H54 (cell line): ENCODE data around the gene FCHSD2.
A peak's percentile ranks its signal among the peaks of the same experiment; 100 is the strongest.
"Not testable (repeated sequence)": the region's sequence is repeated elsewhere in the genome, so short reads cannot be mapped to it uniquely, and the experiment has no call there.

Source experiments
- DNase-seq: peaks from one replicate; pipeline ENCODE4 v3.0.0; 2011; ENCODE audit warnings: low spot score, mixed read lengths; ENCODE audit not compliant: insufficient read length
- FAIRE-seq: peaks from 3 replicates; lab custom pipeline; 2011; peaks lifted over from hg19 to GRCh38; lab: Jason Lieb, UNC
- POLR2A ChIP-seq: IDR thresholded peaks from 2 replicates; pipeline ENCODE4 v1.6.1; 2011; ENCODE audit warnings: low read depth, mild to moderate bottlenecking, low read length

Gene FCHSD2

DNA sequence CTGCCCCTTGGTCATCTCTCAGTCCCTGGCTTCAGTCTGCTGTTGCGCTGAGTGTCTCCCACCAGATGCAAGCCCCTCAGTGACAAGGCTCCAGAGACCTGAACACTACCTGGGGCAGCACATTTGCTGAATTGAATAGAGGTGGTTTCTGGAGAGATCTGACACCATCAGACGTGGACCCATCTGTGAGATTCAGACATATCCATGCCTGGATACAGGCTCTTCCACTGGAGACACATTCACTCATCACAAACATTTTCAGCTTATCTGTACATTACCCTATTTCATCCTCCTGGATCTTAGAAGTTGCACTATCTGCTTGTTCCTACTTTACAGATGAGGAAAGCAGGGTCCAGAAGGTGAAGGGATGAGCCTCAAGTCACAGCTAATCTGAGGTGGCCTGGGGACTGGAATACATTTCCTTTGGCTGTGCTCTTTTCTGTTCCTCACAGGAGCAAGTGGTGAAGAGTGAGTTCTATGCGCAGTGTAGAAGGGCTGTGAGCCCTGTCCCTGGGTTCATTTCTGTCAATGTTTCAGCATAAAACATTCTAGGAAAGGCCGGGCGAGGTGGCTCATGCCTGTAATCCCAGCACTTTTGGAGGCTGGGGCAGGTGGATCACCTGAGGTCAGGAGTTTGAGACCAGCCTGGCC lies 308.9 kb downstream of the FCHSD2 start:
- TF ChIP-seq POLR2A = no peak
- DNase-seq (no peak), FAIRE-seq (no peak)

- DNase-seq = no peak
- TF ChIP-seq POLR2A = no peak
- FAIRE-seq = no peak
Observed at GRCh38 chr11:72832301-72833082, 309.6 kb downstream of the FCHSD2 start.

- TF ChIP-seq POLR2A = no peak
- DNase-seq (peak; percentile 70), FAIRE-seq (no peak)
Observed at GRCh38 chr11:72831521-72832300, 310.4 kb downstream of the FCHSD2 start.

DNA sequence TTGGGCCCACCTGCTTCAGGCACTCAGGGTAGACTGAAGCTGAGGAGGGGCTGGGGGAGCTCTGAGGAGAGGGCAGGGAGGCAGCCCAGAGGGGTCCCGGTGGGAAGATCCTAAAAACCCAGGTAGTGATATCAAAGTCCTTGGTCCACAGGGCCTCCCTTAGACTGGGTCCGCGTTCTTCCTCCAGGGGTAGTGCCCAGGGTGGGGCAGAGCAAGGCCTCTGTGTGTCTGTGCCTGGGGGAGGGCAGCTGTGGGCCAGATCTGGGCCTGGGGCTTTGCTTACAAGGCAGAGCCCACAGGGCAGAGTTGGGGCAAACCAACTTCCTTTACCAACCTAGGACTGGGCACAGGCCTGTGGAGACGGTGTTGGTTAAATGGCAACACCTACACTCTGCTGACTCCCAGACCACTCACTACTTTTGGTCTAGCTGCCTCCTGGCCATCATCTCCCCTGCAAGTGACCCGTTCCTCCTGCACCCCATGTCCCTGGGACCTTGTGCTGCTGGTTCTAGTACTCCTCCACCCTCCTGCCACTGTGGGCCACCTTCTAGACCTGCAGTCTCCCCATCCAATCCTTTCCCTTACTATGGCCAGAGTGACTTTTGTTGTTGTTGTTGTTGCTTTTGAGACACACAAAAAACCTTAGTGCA lies 312.1 kb downstream of the FCHSD2 start:
- no peak for TF ChIP-seq POLR2A
- DNase-seq (no peak), FAIRE-seq (no peak)

DNA sequence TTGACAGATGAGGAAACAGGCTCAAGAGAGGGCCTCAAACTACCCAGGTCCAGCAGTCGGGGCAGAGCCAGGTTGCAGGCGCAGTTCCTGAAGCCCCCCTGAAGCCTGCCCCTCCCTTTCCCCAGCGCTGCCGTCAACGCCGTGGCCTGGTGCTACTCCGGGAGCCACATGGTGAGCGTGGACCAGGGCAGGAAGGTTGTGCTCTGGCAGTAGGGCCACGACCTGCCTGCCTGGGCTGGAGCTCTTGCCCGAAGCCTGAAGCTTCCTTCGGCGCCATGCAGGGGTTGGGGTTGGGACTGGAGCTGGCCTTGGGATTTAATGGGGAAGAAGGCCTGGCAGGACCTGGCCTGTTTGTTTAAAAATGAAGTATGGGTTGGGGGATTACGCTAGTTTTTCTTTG lies 312.9 kb downstream of the FCHSD2 start:
- FAIRE-seq = no peak
- TF ChIP-seq POLR2A = no peak
- DNase-seq = no peak

GRCh38 chr11:72828692-72829101 lies 313.4 kb downstream of the FCHSD2 start:
- DNase-seq (no peak), FAIRE-seq (no peak)
- TF ChIP-seq POLR2A = no peak

DNA sequence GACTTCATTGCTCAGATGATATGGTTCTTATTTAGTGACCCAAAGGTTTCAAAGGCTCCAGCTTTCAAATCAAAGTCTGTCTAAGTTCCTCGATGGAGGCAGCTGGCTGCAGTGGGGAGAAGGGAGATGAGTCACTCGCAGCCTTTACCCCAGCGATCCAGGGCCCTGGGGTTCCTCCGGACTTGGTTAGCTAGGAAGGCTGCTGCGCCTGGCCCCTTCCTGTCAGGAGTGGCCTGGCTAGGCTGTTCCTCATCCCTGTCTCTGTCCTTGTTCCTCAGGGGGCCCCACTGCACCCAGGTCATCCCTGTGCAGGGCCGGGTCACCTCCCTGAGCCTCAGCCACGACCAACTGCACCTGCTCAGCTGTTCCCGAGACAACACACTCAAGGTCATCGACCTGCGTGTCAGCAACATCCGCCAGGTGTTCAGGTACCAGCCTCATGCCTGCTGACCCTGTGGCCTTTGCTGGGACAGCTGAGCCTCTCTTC lies 314.0 kb downstream of the FCHSD2 start:
- FAIRE-seq (no peak), DNase-seq (peak; percentile 76)
- TF ChIP-seq POLR2A = no peak

DNA sequence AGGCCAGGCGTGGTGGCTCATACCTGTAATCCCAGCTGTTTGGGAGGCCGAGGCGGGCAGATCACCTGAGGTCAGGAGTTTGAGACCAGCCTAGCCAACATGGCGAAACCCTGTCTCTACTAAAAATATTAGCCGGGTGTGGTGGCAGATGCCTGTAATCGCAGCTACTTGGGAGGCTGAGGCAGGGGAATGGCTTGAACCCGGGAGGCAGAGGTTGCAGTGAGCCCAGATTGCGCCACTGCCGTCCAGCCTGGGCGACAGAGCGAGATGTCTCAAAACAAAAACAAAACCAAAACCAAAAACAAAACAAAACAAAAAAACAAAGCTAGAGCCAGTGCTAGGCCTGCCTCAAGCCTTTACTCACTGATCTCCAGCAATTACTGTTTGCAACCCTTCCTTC lies 314.5 kb downstream of the FCHSD2 start:
- not testable (repeated sequence) for DNase-seq, FAIRE-seq

DNA sequence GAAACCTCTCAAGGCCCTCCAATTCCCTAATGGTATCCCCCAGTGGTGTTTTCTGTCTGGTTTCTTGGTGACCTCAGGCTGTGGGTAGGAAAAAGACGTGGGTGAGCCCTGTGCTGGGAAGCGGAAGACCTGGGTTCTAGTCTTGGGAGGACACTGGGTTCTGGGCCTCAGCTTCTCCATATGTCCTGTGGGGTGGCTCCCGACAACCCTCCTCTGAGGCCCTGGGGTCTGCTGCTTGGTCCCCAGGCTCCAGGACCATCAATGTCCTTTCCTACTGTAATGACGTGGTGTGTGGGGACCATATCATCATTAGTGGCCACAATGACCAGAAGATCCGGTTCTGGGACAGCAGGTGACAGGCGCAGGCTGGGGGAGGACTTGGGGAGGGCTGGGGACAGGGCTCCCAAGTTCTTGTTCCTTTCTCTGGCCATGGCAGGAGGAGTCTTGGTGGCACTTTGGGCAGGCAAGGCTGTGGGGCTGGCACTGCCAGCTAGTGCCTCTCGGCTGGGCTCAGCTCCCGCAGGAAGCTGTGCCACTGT lies 315.1 kb downstream of the FCHSD2 start:
- TF ChIP-seq POLR2A = no peak
- no peak for FAIRE-seq
- DNase-seq = no peak

- FAIRE-seq (no peak), DNase-seq (no peak)
- TF ChIP-seq POLR2A = no peak
Observed at GRCh38 chr11:72826191-72826941, 315.8 kb downstream of the FCHSD2 start.

DNA sequence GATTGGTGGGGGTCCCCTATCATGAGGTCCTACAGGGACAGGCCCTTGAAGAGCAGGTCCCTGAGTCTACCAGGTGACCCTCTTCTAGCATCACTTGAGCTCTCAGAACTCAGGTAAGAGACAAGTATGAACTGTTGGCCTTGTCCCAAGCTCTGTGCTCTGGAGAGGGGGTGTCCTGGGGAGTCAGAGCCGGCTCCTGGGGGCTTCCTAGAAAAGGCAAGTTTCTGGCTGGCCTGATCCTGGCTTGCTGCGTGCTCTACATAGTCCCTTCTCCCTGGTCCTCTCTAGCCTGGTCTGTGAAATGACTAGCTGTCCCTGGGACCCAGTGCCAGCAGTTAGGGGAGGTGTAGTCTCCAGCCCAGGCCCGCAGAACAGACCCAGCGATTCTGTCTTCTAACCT lies 316.5 kb downstream of the FCHSD2 start:
- FAIRE-seq (no peak), DNase-seq (no peak)

DNA sequence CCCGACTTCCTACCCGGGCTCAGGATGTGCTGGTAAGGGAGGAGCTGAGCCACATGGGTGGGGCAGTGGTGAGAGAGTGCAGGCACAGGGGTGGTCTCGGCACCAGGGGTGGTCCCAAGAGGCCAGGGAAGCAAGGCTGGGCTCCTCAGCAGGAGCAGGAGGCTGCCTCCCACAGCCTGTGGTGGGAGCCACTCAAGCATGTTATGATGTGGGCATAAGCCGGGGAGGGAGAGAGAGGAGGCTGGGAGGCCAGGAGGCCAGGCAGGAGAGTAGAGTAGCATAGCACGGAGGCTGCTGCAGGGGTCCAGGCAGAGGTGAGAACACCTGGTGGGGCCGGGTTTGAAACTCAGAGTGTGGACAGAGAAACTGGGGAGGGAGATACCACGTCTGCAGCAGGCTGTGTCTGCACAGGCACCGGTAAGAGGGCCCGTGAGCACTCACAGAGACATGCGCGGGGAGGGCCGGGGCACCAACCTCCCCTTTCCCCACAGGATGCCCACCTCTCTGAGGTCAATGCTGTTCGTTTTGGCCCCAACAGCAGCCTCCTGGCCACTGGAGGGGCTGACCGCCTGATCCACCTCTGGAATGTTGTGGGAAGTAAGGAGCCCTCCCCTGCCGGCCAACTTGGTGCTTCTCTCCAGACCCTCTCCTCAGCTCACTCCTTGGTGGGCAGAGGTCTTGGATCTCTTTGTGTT lies 317.2 kb downstream of the FCHSD2 start:
- DNase-seq (no peak), FAIRE-seq (no peak)
- no peak for TF ChIP-seq POLR2A

More for the DNA sequence above, 316.5 kb downstream of the FCHSD2 start:
- TF ChIP-seq POLR2A = no peak
